HG03378 (cell line): ENCODE results near the gene NTHL1.
"Not testable (repeated sequence)": the region's sequence is repeated elsewhere in the genome, so short reads cannot be mapped to it uniquely, and the experiment has no call there.

Source experiments
- ATAC-seq: cut with Tn5 transposase; IDR thresholded peaks from one replicate; pipeline ENCODE4 v1.9.1; 2021; ENCODE audit warnings: mild to moderate bottlenecking, moderate library complexity; ENCODE audit not compliant: unreplicated experiment

NTHL1 gene

DNA sequence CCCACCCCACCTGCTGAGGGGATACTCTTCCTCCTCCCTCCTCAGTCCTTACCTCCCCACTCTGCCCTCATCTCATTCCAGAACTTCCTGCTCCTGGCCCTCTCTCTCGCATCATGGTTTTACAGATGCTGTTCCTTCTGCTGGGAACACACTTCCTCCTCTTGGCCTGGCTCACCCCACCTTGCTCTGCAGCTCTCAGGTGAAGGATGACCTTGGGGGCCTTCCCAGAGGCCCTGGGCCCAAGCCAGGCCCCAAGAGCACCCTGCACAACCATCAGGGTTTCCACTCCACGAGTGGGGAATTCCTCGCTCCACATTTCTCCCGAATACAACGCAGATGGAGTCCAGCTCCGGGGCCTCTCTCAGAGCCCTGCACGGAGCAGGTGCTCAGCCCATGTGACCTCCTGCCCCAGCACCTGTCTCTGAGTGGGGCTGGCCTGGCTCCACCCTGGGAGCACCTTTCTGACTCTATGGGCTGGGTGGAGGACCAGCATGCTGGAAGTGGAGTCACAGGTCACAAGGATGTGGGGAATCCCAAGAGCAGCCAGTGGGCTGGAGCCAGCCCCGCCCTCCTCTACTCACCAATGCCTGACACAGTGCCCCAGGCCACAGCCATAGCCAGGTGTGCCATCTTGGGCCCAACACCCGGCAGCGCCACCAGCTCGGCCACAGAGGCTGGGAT is 4.5 kb downstream of the NTHL1 start:
- no peak for ATAC-seq

DNA sequence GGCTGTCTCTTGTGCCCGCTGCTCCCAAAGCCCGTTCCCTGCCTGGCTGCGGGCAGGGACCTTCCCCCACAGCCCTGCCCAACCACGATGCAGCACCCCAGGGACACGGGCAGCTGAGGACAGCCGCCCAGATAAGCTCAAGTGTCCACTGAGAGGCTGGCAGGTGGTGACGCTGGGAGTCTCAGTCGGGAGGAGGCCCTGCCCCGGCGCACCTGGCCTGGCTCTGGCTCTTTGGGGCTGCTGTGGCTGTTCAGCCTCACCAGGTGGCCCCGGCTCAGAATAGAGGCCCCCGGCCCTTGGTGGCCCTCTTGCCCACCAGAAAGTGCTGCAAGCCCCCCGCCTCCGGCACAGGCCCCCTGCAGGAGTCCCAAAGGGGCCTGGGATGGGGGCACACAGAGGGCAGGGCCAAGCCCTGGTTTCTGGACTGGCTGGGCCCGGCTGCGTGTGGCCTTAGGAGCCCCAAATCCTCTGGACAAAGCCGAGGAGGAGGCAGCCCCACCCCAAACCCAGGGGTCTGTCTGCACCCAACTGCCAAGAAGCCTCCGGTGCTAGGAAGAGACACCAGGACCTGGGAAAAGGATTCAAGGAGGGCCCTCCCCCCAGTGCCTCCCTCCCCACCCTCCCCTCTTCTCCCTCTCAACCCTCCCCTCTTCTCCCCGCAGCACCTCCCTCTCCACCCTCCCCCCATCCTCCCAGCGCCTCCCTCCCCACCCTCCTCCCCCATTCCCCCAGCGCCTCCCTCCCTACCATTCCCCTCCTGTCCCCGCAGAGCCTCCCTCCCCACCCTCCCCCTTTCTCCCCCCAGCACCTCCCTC is 5.3 kb downstream of the NTHL1 start:
- ATAC-seq: no peak

DNA sequence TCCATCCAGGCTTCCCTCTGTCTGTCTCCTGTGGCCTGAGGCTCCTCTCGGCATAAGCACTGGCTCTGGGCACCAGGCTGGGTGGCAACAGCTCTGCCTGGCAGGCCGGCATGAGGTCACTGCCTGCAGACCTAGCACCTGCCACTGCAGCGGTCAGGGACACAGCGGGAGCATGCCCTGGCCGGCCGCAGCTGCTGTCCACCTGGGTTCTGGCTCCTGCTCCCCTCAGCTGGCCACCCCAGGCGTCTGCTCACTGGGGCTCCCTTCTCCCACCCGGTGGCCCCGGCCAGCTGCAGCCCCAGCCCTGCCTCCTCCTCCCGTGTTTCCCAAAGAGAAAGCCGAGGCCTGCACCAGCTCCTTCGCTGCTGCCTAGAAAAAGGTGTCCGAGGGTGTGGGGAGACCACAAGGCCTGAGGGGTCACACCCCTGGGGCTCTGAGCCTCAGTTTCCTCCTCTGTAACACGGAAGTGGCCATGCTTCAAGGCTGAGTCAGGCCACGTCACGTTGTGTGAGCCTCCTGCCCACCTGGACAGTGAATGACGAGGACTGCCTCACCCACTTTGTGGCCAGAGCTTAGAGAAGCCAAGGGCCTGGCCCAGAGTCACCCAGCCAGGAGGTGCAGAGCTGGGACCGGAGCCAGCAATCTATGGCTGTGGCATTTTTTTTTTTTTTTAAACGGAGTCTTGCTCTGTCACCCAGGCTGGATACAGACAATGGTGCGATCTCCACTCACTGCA is 6.7 kb downstream of the NTHL1 start:
- ATAC-seq: no peak

DNA sequence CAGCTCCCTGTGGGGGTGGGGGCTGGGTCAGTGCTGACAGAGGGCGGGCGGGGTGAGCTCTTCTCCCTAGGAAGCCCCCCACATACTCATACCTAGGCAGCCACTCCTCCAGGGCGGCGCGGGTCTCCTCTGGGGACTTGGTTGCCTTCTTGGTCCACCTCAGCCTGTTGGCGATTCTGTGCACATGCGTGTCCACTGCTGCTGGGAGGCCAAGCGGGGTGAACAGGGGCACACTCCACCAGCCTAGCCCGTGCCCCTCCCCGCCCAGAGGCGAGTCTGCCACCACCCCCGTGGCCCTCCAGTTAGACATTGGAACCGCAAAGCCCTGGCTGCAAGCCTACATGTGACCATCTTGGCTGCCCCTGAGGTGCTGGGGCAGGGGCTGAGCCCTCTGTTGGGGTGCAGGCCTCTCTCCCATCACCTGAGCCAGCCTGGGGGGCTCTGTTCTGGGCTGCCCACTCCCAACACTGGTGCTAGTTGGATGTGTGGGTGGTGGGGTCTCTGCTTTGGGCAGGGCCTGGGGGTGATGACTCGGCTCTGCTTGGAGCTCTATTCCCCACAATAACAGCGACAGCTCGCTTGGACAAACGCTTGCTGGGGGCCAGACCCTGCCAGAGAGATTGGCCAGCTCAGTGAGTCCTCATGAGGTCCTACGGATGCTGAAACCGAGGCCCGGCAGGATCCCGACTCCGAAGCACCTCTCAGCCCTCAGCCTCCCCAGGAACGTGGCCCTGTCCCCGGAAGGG is 7.4 kb downstream of the NTHL1 start:
- no peak for ATAC-seq

DNA sequence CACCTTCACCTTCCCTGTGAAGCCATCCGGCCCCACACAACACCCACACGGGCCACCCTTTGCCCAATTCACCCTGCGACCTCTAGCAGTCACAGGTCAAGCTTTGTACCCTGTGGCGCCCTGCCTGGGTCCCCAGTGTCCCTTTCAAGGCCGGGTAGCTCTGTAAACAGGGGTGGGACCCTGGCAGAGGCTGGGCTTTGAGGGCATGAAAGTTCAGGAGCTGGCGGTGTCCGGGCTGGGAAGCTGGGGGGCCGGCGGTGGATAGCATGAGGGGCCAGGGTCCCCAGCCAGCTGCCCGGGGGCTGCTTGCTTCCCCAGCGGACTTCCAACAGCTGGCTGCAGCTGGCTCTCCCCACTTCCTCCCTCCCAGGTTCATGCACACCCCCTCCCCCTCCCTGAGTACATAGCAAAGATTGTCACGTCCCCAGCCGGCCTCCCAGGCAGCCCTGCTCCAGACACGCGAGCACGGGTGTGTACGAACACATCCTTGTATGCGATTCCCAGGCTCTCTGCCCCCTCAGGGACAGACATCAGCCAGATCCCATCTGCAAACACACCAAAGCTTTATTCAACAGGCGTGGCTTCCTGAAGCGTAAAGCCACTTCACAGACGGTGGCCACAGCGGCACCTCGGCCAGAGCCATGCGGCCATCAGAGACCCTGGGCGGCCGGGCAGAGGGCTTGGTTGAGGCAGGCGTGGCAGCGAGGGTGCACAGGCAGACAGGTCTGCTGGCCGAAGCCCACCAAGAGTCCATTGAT is 8.2 kb downstream of the NTHL1 start:
- no peak for ATAC-seq

DNA sequence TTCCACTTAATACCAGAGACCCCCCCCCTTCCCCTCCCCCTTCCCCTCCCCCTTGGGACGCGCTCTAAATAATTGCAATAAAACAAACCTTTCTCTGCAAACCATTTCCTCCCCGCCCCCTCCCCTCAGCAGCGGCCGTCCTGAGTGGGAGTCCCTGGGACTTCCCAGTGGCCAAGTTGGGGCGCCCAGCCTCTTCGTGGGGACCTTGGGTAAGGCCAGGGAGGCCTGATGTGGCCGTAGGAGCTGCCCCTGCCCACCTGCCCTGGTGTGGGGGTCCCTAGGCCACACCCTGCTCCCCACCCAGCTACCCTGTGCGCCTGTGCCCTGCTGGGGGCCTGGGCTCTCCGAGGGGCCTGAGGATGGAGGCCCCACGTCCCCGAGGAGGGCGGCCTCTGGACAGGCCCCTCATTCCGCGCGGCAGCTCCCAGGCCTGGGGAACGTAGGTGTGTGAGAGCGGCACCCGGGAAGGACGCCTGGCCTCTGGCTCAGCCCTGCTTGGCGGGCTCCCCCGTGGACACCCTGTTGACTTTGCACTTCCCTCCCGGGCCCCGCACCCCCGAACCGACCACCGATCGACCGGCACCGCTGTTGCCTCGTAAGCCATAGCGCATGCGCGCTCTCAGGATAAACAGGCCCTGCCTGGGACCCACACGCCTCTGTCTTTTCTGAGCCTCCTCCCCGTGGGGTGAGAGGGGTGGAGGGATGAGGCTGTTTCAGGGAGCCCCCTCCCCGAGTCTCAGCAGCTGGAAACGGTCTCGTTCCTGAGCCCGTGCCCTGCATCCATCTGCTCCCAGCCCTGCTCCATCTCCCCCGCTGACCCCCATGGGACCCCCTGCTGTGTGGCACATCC is 9.0 kb downstream of the NTHL1 start:
- no peak for ATAC-seq

DNA sequence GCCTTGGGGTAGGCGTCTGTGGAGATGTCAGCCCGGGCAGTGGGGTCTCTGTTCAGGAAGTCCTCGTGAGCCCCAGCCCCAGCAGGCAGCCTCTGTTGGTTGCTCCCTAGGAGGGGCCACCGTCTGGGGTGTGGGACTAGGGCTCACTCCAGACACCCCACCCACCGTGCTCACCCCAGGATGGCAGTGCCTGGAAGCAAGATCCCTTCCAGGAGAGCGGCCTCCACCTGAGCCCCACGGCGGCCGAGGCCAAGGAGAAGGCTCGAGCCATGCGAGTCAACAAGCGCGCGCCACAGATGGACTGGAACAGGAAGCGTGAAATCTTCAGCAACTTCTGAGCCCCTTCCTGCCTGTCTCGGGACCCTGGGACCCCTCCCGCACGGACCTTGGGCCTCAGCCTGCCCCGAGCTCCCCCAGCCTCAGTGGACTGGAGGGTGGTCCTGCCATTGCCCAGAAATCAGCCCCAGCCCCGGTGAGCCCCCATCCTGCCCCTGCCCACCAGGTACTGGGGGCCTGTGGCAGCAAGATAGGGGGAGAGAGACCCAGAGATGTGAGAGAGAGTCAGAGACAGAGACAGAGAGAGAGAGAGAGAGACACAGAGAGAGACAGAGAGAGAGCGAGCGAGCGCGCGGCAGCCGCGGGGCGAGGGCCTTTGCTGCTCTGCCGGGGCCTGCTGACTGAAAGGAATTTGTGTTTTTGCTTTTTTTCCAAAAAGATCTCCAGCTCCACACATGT is 9.8 kb downstream of the NTHL1 start:
- no peak for ATAC-seq

DNA sequence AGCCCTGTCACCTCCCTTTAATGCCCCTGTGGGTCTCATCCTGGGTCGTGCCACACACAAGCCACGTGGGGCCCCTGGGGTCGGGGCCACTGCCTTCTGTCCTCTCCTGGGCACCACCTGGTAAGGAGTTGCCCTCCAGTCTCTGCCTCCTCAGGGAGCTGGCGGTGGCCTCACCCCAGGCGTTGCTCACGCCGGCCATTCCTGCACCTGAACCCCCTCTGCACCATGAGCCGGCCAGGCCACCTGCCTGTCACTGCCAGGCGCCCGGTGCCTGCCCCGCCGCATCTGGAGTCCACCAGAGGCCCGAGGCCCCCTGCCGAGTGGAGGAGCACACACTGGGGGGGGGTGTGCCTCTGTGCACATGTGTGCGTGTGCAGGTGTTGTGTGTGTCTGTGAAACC is 10.5 kb downstream of the NTHL1 start:
- ATAC-seq: no peak

DNA sequence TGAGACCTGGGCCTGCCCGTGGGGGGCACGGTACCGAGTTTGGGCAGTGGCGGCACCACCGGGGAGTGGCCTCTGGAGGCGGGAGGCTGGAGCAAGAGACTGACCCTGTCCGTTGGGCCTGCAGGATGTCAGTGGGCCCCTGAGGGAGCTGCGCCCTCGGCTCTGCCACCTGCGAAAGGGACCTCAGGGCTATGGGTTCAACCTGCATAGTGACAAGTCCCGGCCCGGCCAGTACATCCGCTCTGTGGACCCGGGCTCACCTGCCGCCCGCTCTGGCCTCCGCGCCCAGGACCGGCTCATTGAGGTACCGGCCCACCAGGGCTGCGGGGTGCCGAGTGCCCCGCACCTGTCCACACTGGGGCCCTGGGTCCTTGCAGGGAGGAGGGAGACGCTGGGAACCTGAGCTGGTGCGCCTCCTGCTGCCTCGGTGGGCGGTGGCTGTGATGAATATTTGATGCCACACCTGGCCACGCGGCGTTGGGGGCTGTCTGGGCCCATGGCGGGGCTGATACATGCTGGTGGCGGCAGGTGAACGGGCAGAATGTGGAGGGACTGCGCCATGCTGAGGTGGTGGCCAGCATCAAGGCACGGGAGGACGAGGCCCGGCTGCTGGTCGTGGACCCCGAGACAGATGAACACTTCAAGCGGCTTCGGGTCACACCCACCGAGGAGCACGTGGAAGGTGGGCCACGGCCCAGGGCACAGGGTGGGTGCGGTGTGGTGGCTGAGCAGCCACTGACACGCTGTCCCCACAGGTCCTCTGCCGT is 11.3 kb downstream of the NTHL1 start:
- no peak for ATAC-seq

DNA sequence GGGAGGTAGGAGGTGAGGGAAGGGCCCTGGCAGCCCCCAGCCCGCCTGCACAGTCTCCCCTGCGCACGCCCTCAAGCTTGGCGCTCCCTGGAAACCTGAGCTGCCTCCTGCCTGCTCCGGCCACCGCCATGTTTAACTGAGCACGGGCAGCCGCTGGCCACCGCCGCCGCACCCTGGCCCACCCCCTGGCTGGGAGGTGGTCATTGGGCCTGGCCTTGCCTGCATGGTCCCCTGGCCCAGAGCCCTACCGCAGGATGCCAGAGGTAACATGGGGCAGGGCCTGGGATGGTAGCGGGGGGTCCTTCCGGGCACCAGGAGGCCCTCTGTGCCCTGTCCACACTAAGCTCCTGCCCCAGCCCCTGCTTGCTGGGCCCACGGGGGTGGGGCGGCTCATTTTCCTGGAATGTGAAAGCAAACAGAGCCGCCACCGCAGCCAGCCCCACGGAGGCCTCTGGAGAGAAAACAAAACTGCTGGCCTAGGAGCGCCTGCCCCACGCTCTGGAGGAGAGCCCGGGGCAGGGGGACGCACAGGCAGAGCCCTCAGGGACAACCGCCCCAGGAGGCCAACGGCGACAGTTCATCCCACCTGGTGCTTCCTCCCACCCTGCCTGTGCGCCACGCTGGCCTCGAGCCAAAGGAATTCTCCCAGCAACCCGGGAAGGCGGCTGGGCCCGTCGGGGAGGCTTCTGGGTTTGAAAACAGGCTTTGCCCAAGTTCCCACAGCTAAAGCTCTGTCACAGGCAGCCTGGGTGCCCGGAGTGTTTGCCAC is 12.0 kb downstream of the NTHL1 start:
- no peak for ATAC-seq

DNA sequence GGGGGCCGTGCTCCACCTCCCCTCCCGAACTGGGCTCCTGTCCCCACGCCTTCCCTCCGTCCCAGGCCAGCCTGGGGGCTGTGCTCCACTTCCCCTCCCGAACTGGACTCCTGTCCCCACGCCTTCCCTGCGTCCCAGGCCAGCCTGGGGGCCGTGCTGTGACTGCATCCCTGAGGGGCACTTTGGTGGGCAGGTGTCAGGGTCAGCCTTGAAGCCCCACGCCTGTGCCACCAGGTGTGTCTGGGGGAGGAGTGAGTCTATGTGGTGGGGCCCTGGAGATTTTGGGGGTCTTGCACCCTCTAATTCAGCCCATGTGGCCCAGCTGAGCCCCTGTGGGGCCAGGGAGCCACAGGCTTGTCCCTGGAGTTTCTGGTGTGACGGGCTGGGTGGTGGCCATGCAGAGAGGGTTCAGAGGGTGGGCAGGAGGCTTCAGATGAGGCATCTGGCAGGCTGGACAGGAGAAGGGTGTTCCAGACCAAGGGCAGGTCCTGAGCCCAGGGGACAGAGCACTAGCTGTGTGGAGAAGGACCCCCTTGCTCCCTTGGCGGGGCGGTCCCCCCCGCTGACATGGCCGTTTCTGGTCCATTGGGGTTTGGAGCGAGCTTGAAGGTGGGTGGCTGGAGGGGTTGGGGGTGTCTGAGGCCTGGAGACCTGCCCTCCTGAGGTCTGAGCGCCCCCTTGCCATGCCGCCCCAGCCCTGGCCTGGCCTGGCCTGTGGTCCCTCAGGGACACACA is 12.8 kb downstream of the NTHL1 start:
- ATAC-seq: no peak

DNA sequence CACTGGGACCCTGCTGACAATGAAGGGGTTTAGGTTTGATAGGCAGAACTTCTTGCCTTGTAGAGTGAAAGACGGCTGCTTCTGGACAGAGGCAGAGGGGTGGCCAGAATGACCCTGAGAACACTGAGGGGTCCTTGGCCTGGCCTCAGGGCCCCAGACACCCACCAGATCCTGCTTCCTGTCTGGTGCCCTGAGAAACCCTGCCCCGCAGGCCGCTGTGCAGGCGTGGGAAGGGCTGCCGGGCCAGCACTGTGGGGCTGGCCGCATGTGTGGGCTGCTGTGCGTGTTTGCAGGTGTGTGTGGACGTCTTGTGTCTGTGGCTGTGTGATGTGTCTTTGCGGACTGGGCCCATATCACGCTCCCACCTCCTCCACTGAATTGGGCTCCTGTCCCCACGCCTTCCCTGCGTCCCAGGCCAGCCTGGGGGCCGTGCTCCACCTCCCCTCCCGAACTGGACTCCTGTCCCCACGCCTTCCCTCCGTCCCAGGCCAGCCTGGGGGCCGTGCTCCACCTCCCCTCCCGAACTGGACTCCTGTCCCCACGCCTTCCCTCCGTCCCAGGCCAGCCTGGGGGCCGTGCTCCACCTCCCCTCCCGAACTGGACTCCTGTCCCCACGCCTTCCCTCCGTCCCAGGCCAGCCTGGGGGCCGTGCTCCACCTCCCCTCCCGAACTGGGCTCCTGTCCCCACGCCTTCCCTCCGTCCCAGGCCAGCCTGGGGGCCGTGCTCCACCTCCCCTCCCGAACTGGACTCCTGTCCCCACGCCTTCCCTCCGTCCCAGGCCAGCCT is 13.5 kb downstream of the NTHL1 start:
- not testable (repeated sequence) for ATAC-seq

DNA sequence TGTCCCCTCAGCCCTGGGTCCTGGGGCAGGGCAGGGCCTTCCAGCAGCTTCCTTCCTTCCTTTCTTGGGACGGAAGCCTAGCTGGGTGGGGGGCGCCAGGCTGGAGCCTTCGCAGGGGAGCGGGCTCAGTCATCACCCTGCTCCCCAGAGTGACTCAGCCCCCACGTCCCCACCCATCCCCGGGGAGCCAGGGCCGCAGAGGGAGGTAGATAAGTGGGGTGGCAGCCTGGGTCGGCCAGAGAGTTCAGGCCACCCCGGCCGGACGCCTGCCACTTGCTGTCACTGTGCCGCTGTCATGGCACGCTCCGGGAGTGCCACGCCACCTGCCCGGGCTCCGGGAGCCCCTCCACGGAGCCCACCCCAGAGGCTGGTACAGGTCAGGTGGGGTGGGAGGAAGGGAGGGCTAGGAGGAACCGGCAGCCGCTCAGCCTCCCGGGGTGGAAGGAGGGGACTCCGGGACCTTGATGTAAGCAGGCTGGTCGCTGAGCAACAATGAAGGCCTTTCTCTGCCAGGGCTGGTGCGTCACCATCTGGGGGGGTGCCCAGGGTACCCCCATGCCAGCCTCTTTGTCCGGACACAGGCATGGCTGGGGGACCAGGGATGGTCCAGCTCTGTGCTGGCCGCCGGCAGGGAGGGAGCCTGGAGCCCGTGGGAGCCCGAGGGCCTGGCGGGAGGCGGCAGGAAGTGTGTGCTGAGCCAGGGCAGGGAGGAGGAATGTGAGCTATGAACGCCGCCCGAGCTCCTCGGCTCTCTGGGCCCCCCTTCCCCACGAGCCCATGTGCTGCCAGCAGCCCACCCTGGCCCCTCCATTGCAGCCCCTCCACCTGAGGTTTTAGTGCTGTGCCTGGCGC is 14.4 kb downstream of the NTHL1 start:
- ATAC-seq: no peak

DNA sequence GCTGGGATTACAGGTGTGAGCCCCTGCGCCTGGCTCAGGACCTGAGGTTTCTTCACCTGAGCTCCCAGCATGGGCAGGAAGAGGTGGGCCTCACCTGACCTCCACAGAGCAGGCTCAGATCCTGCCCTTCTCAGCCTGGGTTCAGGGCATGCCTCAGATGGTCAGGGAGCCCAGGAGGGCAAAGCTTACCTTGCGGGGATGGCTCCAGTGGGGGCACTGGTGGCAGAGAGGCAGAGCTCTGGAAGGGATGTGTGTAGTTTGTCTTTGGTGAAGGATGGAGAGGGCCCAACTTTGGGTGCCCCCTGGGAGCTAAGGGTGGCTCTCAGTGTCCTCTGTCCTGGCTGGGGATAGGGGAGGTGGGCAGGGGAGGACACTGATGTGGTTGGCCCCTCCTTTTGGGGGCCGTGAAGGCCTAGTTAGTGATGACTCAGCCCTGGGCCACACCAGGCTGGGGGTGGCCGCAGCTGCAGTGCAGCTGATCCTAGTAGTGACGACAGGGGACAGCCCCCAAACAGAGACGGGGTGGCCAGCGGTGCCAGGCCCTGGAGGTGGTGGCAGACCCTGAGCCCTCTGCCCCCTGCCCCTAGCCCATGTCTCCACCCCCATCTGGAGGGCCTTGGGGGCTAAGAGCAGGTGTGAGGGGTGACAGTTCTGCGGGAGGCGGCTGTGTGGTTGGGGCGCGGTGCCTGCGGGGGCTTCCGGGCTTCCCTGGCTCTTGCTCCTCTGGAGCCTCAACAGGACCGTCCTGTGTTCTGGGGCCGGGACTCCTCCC is 15.2 kb downstream of the NTHL1 start:
- ATAC-seq: no peak
